Neural cell (in vitro differentiated cells): ENCODE data around the gene OTUD7B.
A peak's percentile ranks its signal among the peaks of the same experiment; 100 is the strongest.

ENCODE experiments used
- CTCF ChIP-seq: fragments of 450-650 bp; IDR thresholded peaks from 2 replicates; pipeline ENCODE4 v1.5.1; 2014; ENCODE audit warnings: antibody characterized with exemption, mild to moderate bottlenecking, moderate library complexity; ENCODE audit not compliant: poor library complexity, severe bottlenecking
- EP300 ChIP-seq: fragments of 450-650 bp; conservative IDR thresholded peaks from 2 replicates; pipeline ENCODE4 v1.6.1; 2014; ENCODE audit warnings: antibody characterized with exemption, mild to moderate bottlenecking, moderate library complexity; ENCODE audit not compliant: poor library complexity, severe bottlenecking
- POLR2AphosphoS5 ChIP-seq: IDR thresholded peaks from 2 replicates; pipeline ENCODE4 v1.6.1; 2012
- REST ChIP-seq: IDR thresholded peaks from 2 replicates; pipeline ENCODE4 v1.6.1; 2012; ENCODE audit warnings: borderline replicate concordance

GRCh38 chr1:149927563-149928400, 82.7 kb downstream of the OTUD7B start, which contains the start of gene SF3B4:
- TF ChIP-seq POLR2AphosphoS5 (peak; percentile 99), CTCF (peak; percentile 22), EP300 (peak; percentile 57), REST (no peak)
